ENCODE measurements around the gene FTSJ1. TPM values are rescaled to one million over a fixed set of nuclear protein-coding genes. Genes with fewer than 3 reads are reported as not detected.

The FTSJ1 gene
- total and polyA plus RNA-seq, 2 of the 4 experiments (the other 2 are of a cell fraction) = 50.8 to 59.9 TPM

- WGBS, 2 experiments (ENCODE audit: extremely low coverage in 2 of 2, insufficient read length in 1 of 2) = 80% methylated on average over 3 of the region's 10 CpGs; no CpG with 5 or more reads in 1 of the 2 experiments
- no peak for ATAC-seq (ENCODE audit: low read depth)
These were observed 39.8 kb downstream of the FTSJ1 start for GRCh38 chrX:48515842-48516241.

More at GRCh38 chrX:48515842-48516241, 39.8 kb downstream of the FTSJ1 start:
- H3K79me1 ChIP-seq (ENCODE audit: low read depth in 1 of 2, low read length in 2 of 2) = no peaks in the 10 kb centered on the region
- no peak overlapping the region for H3K4me2 ChIP-seq (ENCODE audit: low read depth, low read length)
- H3K4ac ChIP-seq (ENCODE audit: low read depth, low read length) = no peak overlapping the region
- no peaks in the 10 kb centered on the region for H3K4me1 ChIP-seq (ENCODE audit: control insufficient read depth, insufficient read depth, low read length)
- H4K20me1 ChIP-seq (ENCODE audit: insufficient read depth, low read length) = no peaks in the 10 kb centered on the region
- no peak overlapping the region for H3K4me3 ChIP-seq (ENCODE audit: insufficient read depth, low read depth, low read length)
- no peak overlapping the region for H4K8ac ChIP-seq (ENCODE audit: low read depth in 2 of 2, low read length in 2 of 2)
- no peak overlapping the region for H3K14ac ChIP-seq (replicated peaks; ENCODE audit: low read depth, low read length)
- H3K18ac ChIP-seq (ENCODE audit: low read depth, low read length) = no peak overlapping the region
- dilution Hi-C loops (cut with HindIII; ENCODE audit: low sequenced_read_pairs, unreplicated experiment) = no loop called here
- POLR2A ChIA-PET (ENCODE audit: unreplicated experiment) = no interaction called here
- no peak for DNase-seq
- BruUV-seq (replicated peaks) = no TSS peak
- H3K23ac ChIP-seq (ENCODE audit: low read depth, low read length) = no peak overlapping the region
- H2AK5ac ChIP-seq (ENCODE audit: low read depth, low read length) = no peak overlapping the region
- no peak overlapping the region for H4K5ac ChIP-seq (ENCODE audit: low read depth, low read length)
- H2BK15ac ChIP-seq (ENCODE audit: low read depth, low read length) = no peak overlapping the region
- in situ Hi-C loops (cut with MboI; ENCODE audit: low sequenced_read_pairs) = no loop called here
- no peak for TF ChIP-seq POLR2A (IDR thresholded peaks at IDR 0.05; ENCODE audit: low read depth, low read length)
- no peak for TF ChIP-seq FOS (IDR thresholded peaks at IDR 0.05; ENCODE audit: low read depth, low read length)
- no peak for TF ChIP-seq MAZ (IDR thresholded peaks at IDR 0.05; ENCODE audit: borderline replicate concordance, low read depth, low read length)
- TF ChIP-seq MAFK (IDR thresholded peaks at IDR 0.05; ENCODE audit: low read depth, low read length) = no peak
- no peaks in the 10 kb centered on the region; the same call in 1 of the 2 replicates for H3K9me3 ChIP-seq (ENCODE audit: control insufficient read depth, insufficient read depth, low read length)
- no peak overlapping the region for H2BK120ac ChIP-seq (ENCODE audit: low read depth, low read length)
- no peak overlapping the region for H2AFZ ChIP-seq (replicated peaks; ENCODE audit: low read length, poor library complexity)
- H2BK5ac ChIP-seq (ENCODE audit: low read depth, low read length, poor library complexity, severe bottlenecking) = no peak overlapping the region
- no peak overlapping the region for H3K9ac ChIP-seq (ENCODE audit: low read depth, low read length)
- intact Hi-C loops (cut with micrococcal nuclease) = no loop called here
- no peak overlapping the region for H2AK9ac ChIP-seq (replicated peaks; ENCODE audit: low read depth, low read length, poor library complexity)
- CTCF ChIA-PET = no interaction called here
- H3K27me3 ChIP-seq (ENCODE audit: control insufficient read depth, insufficient read depth, low read length) = no peaks in the 10 kb centered on the region
- no peak overlapping the region for H3K56ac ChIP-seq (ENCODE audit: extremely low read depth, insufficient read depth, low read length)
- no peak overlapping the region for H4K91ac ChIP-seq (ENCODE audit: insufficient read depth, low read depth, low read length)
- no peak overlapping the region for H2BK20ac ChIP-seq (ENCODE audit: low read depth, low read length)
- peaks cover 3% of the 10 kb centered on the region for H3K36me3 ChIP-seq (ENCODE audit: control insufficient read depth, insufficient read depth, low read length)
- no peak overlapping the region for H3K27ac ChIP-seq (ENCODE audit: insufficient read depth, low read length)
- H3K9me1 ChIP-seq (ENCODE audit: insufficient read depth, low read length) = no peaks in the 10 kb centered on the region
